Neural progenitor cell (in vitro differentiated cells): Measurements from ENCODE around the gene GNG12. TPM values are rescaled to one million over a fixed set of nuclear protein-coding genes. Genes with fewer than 3 reads are reported as not detected.
A peak's percentile ranks its signal among the peaks of the same experiment; 100 is the strongest.

Source experiments
- DNase-seq: peaks from one replicate; pipeline ENCODE4 v3.0.0-alpha.2; 2016; ENCODE audit warnings: low spot score
- H2AFZ ChIP-seq: fragments of 200-600 bp; sonication (generic); replicated peaks from 2 replicates; pipeline ENCODE4 v1.6.1; 2016; ENCODE audit warnings: antibody characterized with exemption
- H3F3A ChIP-seq: fragments of 200-600 bp; sonication (generic); 2 replicates; pipeline ENCODE4 v1.6.1; 2016; ENCODE audit warnings: antibody characterized with exemption, low read depth
- H3K27ac ChIP-seq: fragments of 200-600 bp; sonication (generic); 2 replicates; pipeline ENCODE4 v1.5.1; 2016; ENCODE audit warnings: mild to moderate bottlenecking
- H3K27me3 ChIP-seq: fragments of 200-600 bp; sonication (generic); 2 replicates; pipeline ENCODE4 v1.6.1; 2016; ENCODE audit warnings: mild to moderate bottlenecking, moderate library complexity
- H3K36me3 ChIP-seq: fragments of 200-600 bp; sonication (generic); 2 replicates; pipeline ENCODE4 v1.5.1; 2016
- H3K4me1 ChIP-seq: fragments of 200-600 bp; sonication (generic); 2 replicates; pipeline ENCODE4 v1.6.1; 2016; ENCODE audit warnings: mixed run types
- H3K4me2 ChIP-seq: fragments of 200-600 bp; sonication (generic); 2 replicates; pipeline ENCODE4 v1.6.1; 2016
- H3K4me3 ChIP-seq: fragments of 200-600 bp; sonication (generic); 2 replicates; pipeline ENCODE4 v1.5.1; 2016
- H3K79me2 ChIP-seq: fragments of 200-600 bp; sonication (generic); 2 replicates; pipeline ENCODE4 v1.6.1; 2016; ENCODE audit warnings: low read depth
- H3K9ac ChIP-seq: fragments of 200-600 bp; sonication (generic); 2 replicates; pipeline ENCODE4 v1.6.1; 2016
- H3K9me3 ChIP-seq: fragments of 200-600 bp; sonication (generic); 2 replicates; pipeline ENCODE4 v1.5.1; 2016; ENCODE audit warnings: low read depth
- H4K20me1 ChIP-seq: fragments of 200-600 bp; sonication (generic); 2 replicates; pipeline ENCODE4 v1.6.1; 2016; ENCODE audit warnings: low read depth
- H3K27ac Mint-ChIP-seq: 3 replicates; pipeline ENCODE4 v1.8.0; 2021; ENCODE audit warnings: mixed read lengths
- H3K27me3 Mint-ChIP-seq: 2 replicates; pipeline ENCODE4 v1.8.0; 2022; ENCODE audit warnings: low read depth, mild to moderate bottlenecking, inconsistent platforms, moderate library complexity, mixed read lengths; ENCODE audit not compliant: insufficient read depth
- H3K36me3 Mint-ChIP-seq: 3 replicates; pipeline ENCODE4 v1.8.0; 2021; ENCODE audit warnings: mixed read lengths
- H3K4me1 Mint-ChIP-seq: 3 replicates; pipeline ENCODE4 v1.8.0; 2021; ENCODE audit warnings: mixed read lengths
- H3K4me3 Mint-ChIP-seq: 3 replicates; pipeline ENCODE4 v1.8.0; 2021; ENCODE audit warnings: mild to moderate bottlenecking, moderate library complexity, mixed read lengths
- H3K9me3 Mint-ChIP-seq: 3 replicates; pipeline ENCODE4 v1.8.0; 2020; ENCODE audit warnings: mixed read lengths
- CTCF ChIP-seq: fragments of 200-600 bp; sonication (generic); IDR thresholded peaks from 2 replicates; pipeline ENCODE4 v1.5.1; 2017; ENCODE audit warnings: antibody characterized with exemption, mild to moderate bottlenecking
- EZH2 ChIP-seq: fragments of 200-600 bp; sonication (generic); IDR thresholded peaks from 2 replicates; pipeline ENCODE4 v1.6.1; 2017; ENCODE audit warnings: antibody characterized with exemption, mild to moderate bottlenecking, moderate library complexity
- EZH2phosphoT487 ChIP-seq: fragments of 200-600 bp; sonication (generic); IDR thresholded peaks from 2 replicates; pipeline ENCODE4 v1.6.1; 2017; ENCODE audit warnings: antibody characterized with exemption
- total RNA-seq: library from RNA; depleted of rRNA; stranded (reverse); fragments of >200 nt; gene quantifications from 2 replicates; pipeline ENCODE4 v1.2.3, GENCODE V29; 2015; ENCODE audit warnings: low replicate concordance

GNG12 gene
- total RNA-seq, 1 donor from 2014 or later, result 44.5 TPM

DNA sequence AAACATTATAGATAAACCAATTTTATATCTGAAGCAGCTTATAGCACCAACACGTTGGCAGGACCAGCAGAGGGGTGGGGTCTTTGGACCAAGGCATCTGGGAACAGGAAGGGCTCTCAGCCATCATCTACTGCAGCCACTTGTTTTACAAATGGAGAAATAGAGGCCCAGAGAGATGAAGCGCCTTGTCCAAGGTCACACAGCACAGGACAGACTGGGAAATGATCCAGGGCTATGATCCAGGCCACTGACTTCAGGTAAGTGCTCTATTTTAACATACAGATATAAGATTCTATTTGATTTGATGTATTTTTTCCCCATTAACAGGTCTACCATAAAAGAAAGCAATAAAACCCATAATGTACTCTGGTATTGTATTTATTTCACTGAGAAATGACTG lies 131.4 kb downstream of the GNG12 start:
- no peak overlapping the region for H3K4me3 Mint-ChIP-seq
- Histone ChIP-seq H3K4me3 (no peak overlapping the region), H2AFZ (no peak overlapping the region), H4K20me1 (no peaks in the 10 kb centered on the region), H3K4me2 (no peak overlapping the region), H3K9ac (no peak overlapping the region), H3F3A (no peaks in the 10 kb centered on the region), H3K4me1 (no peaks in the 10 kb centered on the region), H3K36me3 (no peaks in the 10 kb centered on the region), H3K27ac (no peak overlapping the region), H3K79me2 (no peaks in the 10 kb centered on the region), H3K9me3 (no peaks in the 10 kb centered on the region), H3K27me3 (no peaks in the 10 kb centered on the region)
- no peaks in the 10 kb centered on the region for H3K27me3 Mint-ChIP-seq
- no peak overlapping the region for H3K27ac Mint-ChIP-seq
- H3K36me3 Mint-ChIP-seq, result peaks cover 12% of the 10 kb centered on the region
- DNase-seq, result no peak
- H3K4me1 Mint-ChIP-seq, result peaks cover 18% of the 10 kb centered on the region
- no peaks in the 10 kb centered on the region for H3K9me3 Mint-ChIP-seq
- TF ChIP-seq EZH2phosphoT487, result no peak

GRCh38 chr1:67700692-67701410 lies 132.4 kb downstream of the GNG12 start:
- Histone ChIP-seq H3K27ac (no peak overlapping the region), H3F3A (no peaks in the 10 kb centered on the region), H3K36me3 (no peaks in the 10 kb centered on the region), H3K9me3 (no peaks in the 10 kb centered on the region), H4K20me1 (no peaks in the 10 kb centered on the region), H2AFZ (no peak overlapping the region), H3K9ac (no peak overlapping the region), H3K4me2 (no peak overlapping the region), H3K4me3 (no peak overlapping the region), H3K79me2 (no peaks in the 10 kb centered on the region), H3K4me1 (no peaks in the 10 kb centered on the region), H3K27me3 (no peaks in the 10 kb centered on the region)
- peaks cover 8% of the 10 kb centered on the region for H3K36me3 Mint-ChIP-seq
- H3K27me3 Mint-ChIP-seq, result no peaks in the 10 kb centered on the region
- peak overlapping the region; percentile 82 for H3K27ac Mint-ChIP-seq
- H3K9me3 Mint-ChIP-seq, result peaks cover under 1% of the 10 kb centered on the region
- peak; percentile 45 for TF ChIP-seq CTCF
- no peak for TF ChIP-seq EZH2
- peaks cover 18% of the 10 kb centered on the region for H3K4me1 Mint-ChIP-seq
- H3K4me3 Mint-ChIP-seq, result no peak overlapping the region
- peak; percentile 58 for DNase-seq

DNA sequence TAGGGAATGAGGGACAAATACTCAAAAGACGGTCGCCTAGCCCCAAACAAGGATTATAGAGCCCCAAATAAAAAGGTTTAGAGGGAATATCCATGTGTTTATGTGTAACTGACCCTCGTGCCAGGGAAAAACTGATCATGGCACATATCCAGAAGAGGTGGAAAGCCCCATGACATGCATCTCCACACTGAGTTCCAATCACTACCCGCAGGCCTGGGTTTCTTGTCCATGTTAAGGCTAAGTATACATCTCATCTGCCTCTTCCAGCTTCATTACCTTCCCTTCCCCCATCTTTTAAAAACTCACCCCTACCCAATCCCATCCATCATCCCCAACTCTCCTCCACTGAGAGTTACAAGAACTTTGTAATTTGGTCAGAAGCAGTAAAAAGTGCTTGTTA lies 133.0 kb downstream of the GNG12 start:
- H3K9me3 Mint-ChIP-seq, result peaks cover 2% of the 10 kb centered on the region
- no peak for DNase-seq
- H3K27me3 Mint-ChIP-seq, result no peaks in the 10 kb centered on the region
- no peaks in the 10 kb centered on the region for H3K27me3 ChIP-seq
- H3K4me2 ChIP-seq, result no peak overlapping the region
- no peaks in the 10 kb centered on the region for H3K79me2 ChIP-seq
- H3K4me1 ChIP-seq, result no peaks in the 10 kb centered on the region
- no peak overlapping the region for H3K4me3 ChIP-seq
- H3K9ac ChIP-seq, result no peak overlapping the region
- H3K27ac ChIP-seq, result no peak overlapping the region
- no peak overlapping the region for H2AFZ ChIP-seq
- H3K27ac Mint-ChIP-seq, result peak overlapping the region; percentile 82
- no peaks in the 10 kb centered on the region for H3F3A ChIP-seq
- peaks cover 22% of the 10 kb centered on the region for H3K4me1 Mint-ChIP-seq
- H3K36me3 ChIP-seq, result no peaks in the 10 kb centered on the region
- peaks cover 5% of the 10 kb centered on the region for H3K36me3 Mint-ChIP-seq
- H4K20me1 ChIP-seq, result no peaks in the 10 kb centered on the region
- TF ChIP-seq EZH2 (no peak), CTCF (no peak), EZH2phosphoT487 (no peak)
- H3K4me3 Mint-ChIP-seq, result no peak overlapping the region
- no peaks in the 10 kb centered on the region for H3K9me3 ChIP-seq

DNA sequence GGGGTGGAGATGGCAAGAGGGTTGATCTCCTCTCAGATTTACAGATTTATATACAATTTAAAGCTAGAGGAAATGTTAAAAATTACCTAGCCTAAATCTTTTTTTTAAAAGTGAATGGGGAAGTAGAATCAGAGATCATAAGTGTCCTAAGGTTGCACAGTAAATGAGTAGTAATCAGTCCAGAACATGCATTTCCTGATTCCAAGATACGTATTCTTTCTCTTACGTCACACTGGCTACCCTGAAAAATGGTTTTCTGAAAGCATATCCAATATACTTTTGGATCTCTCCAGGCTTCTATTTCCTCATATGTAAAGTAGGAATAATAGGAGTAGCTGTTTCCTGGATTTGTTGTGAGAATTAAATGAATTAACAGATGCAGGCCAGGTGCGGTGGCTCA lies 136.6 kb downstream of the GNG12 start:
- Mint-ChIP-seq H3K27ac (no peak overlapping the region), H3K4me1 (peaks cover 27% of the 10 kb centered on the region), H3K36me3 (peaks cover 3% of the 10 kb centered on the region), H3K4me3 (no peak overlapping the region), H3K27me3 (no peaks in the 10 kb centered on the region), H3K9me3 (peaks cover 2% of the 10 kb centered on the region)
- Histone ChIP-seq H3K27me3 (no peaks in the 10 kb centered on the region), H3K4me1 (no peaks in the 10 kb centered on the region), H4K20me1 (no peaks in the 10 kb centered on the region), H3K27ac (no peak overlapping the region), H2AFZ (no peak overlapping the region), H3K9me3 (no peaks in the 10 kb centered on the region), H3K79me2 (no peaks in the 10 kb centered on the region), H3K9ac (no peak overlapping the region), H3K36me3 (no peaks in the 10 kb centered on the region), H3K4me3 (no peak overlapping the region), H3K4me2 (no peak overlapping the region), H3F3A (peaks cover 5% of the 10 kb centered on the region)
- TF ChIP-seq EZH2phosphoT487 (no peak), EZH2 (no peak), CTCF (no peak)
- DNase-seq, result no peak
